SK-N-SH treated with all-trans-retinoic acid at 6 μM for 48 hours (cell line): Measurements from ENCODE around the gene TPGS1.

ENCODE experiments used
- ATAC-seq: fragments of 200-7000 bp; cut with Tn5 transposase; 3 replicates; pipeline ENCODE4 v1.9.1; 2020; ENCODE audit warnings: mild to moderate bottlenecking, moderate library complexity
- ARNTL ChIP-seq: fragments of 450-650 bp; formaldehyde crosslinking; IDR thresholded peaks from 2 replicates; pipeline ENCODE4 v1.5.0; 2020; ENCODE audit warnings: low read depth, mild to moderate bottlenecking, moderate library complexity, borderline replicate concordance
- CSRNP3 ChIP-seq: fragments of 250-450 bp; sonication (Bioruptor Pico); IDR thresholded peaks from 2 replicates; pipeline ENCODE4 v1.5.1; 2021; ENCODE audit warnings: mild to moderate bottlenecking, moderate library complexity
- ESRRG ChIP-seq: fragments of 250-450 bp; sonication (Bioruptor Pico); IDR thresholded peaks from 2 replicates; pipeline ENCODE4 v1.6.1; 2021; ENCODE audit warnings: mild to moderate bottlenecking
- GLIS3 ChIP-seq: fragments of 250-450 bp; sonication (Bioruptor Pico); IDR thresholded peaks from 2 replicates; pipeline ENCODE4 v1.5.0; 2020; ENCODE audit warnings: mild to moderate bottlenecking, moderate library complexity
- ISL1 ChIP-seq: fragments of 250-450 bp; sonication (Bioruptor Pico); IDR thresholded peaks from 2 replicates; pipeline ENCODE4 v2.1.2; 2022; ENCODE audit warnings: mild to moderate bottlenecking, moderate library complexity
- OSR1 ChIP-seq: fragments of 250-450 bp; sonication (Bioruptor Pico); IDR thresholded peaks from 2 replicates; pipeline ENCODE4 v1.8.0; 2022; ENCODE audit warnings: moderate library complexity, mild to moderate bottlenecking, inconsistent platforms
- POU6F1 ChIP-seq: fragments of 250-450 bp; sonication (Bioruptor Pico); IDR thresholded peaks from 2 replicates; pipeline ENCODE4 v1.8.0; 2021; ENCODE audit warnings: low read depth, mild to moderate bottlenecking, moderate library complexity, borderline replicate concordance
- PPARA ChIP-seq: fragments of 250-450 bp; sonication (Bioruptor Pico); IDR thresholded peaks from 2 replicates; pipeline ENCODE4 v1.5.0; 2020; ENCODE audit warnings: mild to moderate bottlenecking, borderline replicate concordance
- RARB ChIP-seq: fragments of 250-450 bp; sonication (Bioruptor Pico); IDR thresholded peaks from 2 replicates; pipeline ENCODE4 v1.8.0; 2021; ENCODE audit warnings: mild to moderate bottlenecking, moderate library complexity
- SNAI2 ChIP-seq: fragments of 250-450 bp; sonication (Bioruptor Pico); IDR thresholded peaks from 2 replicates; pipeline ENCODE4 v1.5.0; 2020; ENCODE audit warnings: mild to moderate bottlenecking, moderate library complexity
- TCF4 ChIP-seq: fragments of 250-450 bp; sonication (Bioruptor Pico); IDR thresholded peaks from 2 replicates; pipeline ENCODE4 v1.8.0; 2021; ENCODE audit warnings: mild to moderate bottlenecking, moderate library complexity, borderline replicate concordance
- TOX ChIP-seq: fragments of 250-450 bp; sonication (Bioruptor Pico); IDR thresholded peaks from 2 replicates; pipeline ENCODE4 v1.8.0; 2021; ENCODE audit warnings: mild to moderate bottlenecking, moderate library complexity, borderline replicate concordance
- TSHZ2 ChIP-seq: fragments of 250-450 bp; sonication (Bioruptor Pico); IDR thresholded peaks from 2 replicates; pipeline ENCODE4 v1.5.0; 2020; ENCODE audit warnings: mild to moderate bottlenecking, moderate library complexity
- ZC3H10 ChIP-seq: fragments of 250-450 bp; sonication (Bioruptor Pico); IDR thresholded peaks from 2 replicates; pipeline ENCODE4 v1.5.1; 2021; ENCODE audit warnings: mild to moderate bottlenecking, moderate library complexity
- ZFP3 ChIP-seq: fragments of 250-450 bp; sonication (Bioruptor Pico); IDR thresholded peaks from 2 replicates; pipeline ENCODE4 v1.5.0; 2020; ENCODE audit warnings: mild to moderate bottlenecking, moderate library complexity
- ZFP30 ChIP-seq: fragments of 450-650 bp; formaldehyde crosslinking; IDR thresholded peaks from 2 replicates; pipeline ENCODE4 v1.5.0; 2022; ENCODE audit warnings: mild to moderate bottlenecking, moderate library complexity
- ZNF70 ChIP-seq: fragments of 450-650 bp; formaldehyde crosslinking; IDR thresholded peaks from 2 replicates; pipeline ENCODE4 v1.5.0; 2020; ENCODE audit warnings: mild to moderate bottlenecking, moderate library complexity
- ZNF8 ChIP-seq: fragments of 450-650 bp; formaldehyde crosslinking; IDR thresholded peaks from 2 replicates; pipeline ENCODE4 v1.5.0; 2020; ENCODE audit warnings: mild to moderate bottlenecking, moderate library complexity
- TF ChIP-seq, protein P1 (sequence below): fragments of 250-450 bp; sonication (Bioruptor Pico); IDR thresholded peaks from 2 replicates; pipeline ENCODE4 v1.8.0; 2020; ENCODE audit warnings: mild to moderate bottlenecking, moderate library complexity, borderline replicate concordance

TPGS1 gene

DNA sequence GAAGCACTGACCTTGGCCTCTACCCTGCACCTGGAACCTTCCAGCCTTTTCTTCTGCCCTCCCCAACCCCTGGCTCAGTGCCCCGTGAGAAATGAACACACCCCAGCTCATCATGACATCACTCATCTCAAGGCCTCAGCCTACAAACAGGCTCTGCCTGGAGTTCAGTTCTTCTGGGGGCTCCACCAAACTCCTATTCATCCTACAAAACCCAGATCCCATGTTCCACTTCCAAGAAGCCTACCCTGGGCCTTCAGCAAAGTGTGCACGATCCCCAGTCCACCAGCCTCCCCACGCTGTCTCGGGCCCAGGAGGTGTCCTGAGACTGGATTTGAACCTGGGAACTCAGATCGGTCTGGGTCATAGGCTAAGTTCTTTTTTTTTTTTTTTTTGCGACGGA is 37.5 kb upstream of the TPGS1 start:
- no peak for ATAC-seq
- TF ChIP-seq, protein P1, sequence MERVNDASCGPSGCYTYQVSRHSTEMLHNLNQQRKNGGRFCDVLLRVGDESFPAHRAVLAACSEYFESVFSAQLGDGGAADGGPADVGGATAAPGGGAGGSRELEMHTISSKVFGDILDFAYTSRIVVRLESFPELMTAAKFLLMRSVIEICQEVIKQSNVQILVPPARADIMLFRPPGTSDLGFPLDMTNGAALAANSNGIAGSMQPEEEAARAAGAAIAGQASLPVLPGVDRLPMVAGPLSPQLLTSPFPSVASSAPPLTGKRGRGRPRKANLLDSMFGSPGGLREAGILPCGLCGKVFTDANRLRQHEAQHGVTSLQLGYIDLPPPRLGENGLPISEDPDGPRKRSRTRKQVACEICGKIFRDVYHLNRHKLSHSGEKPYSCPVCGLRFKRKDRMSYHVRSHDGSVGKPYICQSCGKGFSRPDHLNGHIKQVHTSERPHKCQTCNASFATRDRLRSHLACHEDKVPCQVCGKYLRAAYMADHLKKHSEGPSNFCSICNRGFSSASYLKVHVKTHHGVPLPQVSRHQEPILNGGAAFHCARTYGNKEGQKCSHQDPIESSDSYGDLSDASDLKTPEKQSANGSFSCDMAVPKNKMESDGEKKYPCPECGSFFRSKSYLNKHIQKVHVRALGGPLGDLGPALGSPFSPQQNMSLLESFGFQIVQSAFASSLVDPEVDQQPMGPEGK (CRISPR knock-in tag), result no peak
- peak; percentile 97 for TF ChIP-seq ZFP3 (CRISPR knock-in tag)

- ATAC-seq, result no peak
- no peak for TF ChIP-seq ZFP3 (CRISPR knock-in tag)
- no peak for TF ChIP-seq ZFP30 (CRISPR knock-in tag)
- TF ChIP-seq TCF4 (CRISPR knock-in tag), result no peak
- no peak for TF ChIP-seq CSRNP3 (CRISPR knock-in tag)
- no peak for TF ChIP-seq ZNF70 (CRISPR knock-in tag)
- TF ChIP-seq, protein P1 (CRISPR knock-in tag), result no peak
- no peak for TF ChIP-seq ZNF8
- TF ChIP-seq GLIS3 (CRISPR knock-in tag), result no peak
- no peak for TF ChIP-seq ZC3H10 (CRISPR knock-in tag)
- TF ChIP-seq, all 23 proteins: peak for 0
Measured at GRCh38 chr19:470701-471100, 36.6 kb upstream of the TPGS1 start.

DNA sequence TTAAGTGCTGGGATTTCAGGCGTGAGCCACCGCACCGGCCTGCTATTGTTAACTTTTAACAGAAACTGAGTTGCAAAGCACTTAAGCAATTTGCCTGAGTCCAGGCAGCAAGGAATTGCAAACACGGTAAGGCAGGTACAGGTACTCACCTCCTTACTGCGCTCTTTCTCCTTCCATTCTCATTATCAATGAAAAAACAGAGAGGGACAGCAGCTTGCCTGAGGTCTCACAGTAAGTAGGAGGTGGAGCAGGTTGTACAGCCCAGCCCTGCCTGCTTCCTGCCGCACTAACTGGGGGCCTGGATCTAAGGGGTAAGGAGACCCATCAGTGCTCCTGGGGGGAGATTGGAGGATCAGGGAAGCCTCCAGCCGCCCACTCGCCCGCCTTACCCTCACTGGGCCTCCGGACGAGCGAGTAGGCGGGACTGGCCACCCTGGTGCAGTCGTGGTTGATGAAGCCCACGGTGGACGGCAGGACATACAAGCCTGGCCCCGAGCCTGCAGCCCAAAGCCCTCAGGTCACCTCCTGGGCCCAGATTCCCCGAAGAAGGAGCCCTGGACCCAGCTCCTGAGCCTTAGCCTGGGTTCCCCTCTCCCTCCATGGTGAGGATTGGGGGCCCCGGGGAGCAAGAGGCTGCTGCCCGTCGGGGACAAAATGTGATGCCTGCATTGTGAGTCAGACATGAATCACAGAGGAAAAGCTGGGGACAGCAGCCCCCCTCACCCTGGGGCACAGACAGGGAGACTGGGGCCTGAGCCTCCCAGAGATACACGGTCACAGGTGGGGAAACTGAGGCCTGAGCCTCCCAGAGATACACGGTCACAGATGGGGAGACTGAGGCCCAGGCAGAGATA is 35.1 kb upstream of the TPGS1 start:
- ATAC-seq, result no peak; the same call in 2 of the 3 replicates

More for the DNA sequence above, 35.1 kb upstream of the TPGS1 start:
- TF ChIP-seq ARNTL (CRISPR knock-in tag), result no peak
- no peak for TF ChIP-seq GLIS3 (CRISPR knock-in tag)
- no peak for TF ChIP-seq TOX (CRISPR knock-in tag)
- TF ChIP-seq OSR1 (CRISPR knock-in tag), result no peak
- no peak for TF ChIP-seq PPARA (CRISPR knock-in tag)
- no peak for TF ChIP-seq SNAI2
- TF ChIP-seq ESRRG (CRISPR knock-in tag), result no peak
- no peak for TF ChIP-seq TCF4 (CRISPR knock-in tag)
- TF ChIP-seq ZNF70 (CRISPR knock-in tag), result no peak
- no peak for TF ChIP-seq ISL1 (CRISPR knock-in tag)
- no peak for TF ChIP-seq RARB (CRISPR knock-in tag)
- no peak for TF ChIP-seq ZFP3 (CRISPR knock-in tag)
- TF ChIP-seq POU6F1, result no peak
- TF ChIP-seq TSHZ2, result no peak
- TF ChIP-seq CSRNP3 (CRISPR knock-in tag), result no peak
- TF ChIP-seq, all 23 proteins: peak for 0
